GM12874 (cell line): ENCODE results near the gene CDH2.

Experiments
- TF ChIP-seq, protein P1 (sequence below): IDR thresholded peaks from 2 replicates; pipeline ENCODE4 v1.5.1; 2011; ENCODE audit warnings: low read depth, mild to moderate bottlenecking, control low read depth, low read length, moderate library complexity; ENCODE audit not compliant: insufficient read depth

Gene CDH2

DNA sequence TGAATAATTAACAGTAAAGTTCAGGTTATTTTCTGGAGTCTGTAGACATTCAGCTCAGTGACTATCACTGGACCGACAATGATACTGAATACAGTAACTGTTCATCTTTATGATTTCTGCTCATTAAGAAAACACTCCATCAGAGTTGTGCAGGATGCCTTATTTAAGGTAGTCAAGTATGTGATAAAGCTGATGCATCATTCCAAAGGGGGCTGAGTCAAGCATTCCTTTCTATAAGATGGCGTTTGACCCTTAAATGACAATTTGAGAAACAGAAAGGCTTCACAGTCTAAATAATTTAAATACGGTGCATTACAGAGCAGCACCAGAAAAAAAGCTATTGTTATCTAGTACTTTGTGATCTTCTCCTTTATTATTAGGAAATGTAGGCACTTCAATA, 131.1 kb downstream of the CDH2 start:
- TF ChIP-seq, protein P1, sequence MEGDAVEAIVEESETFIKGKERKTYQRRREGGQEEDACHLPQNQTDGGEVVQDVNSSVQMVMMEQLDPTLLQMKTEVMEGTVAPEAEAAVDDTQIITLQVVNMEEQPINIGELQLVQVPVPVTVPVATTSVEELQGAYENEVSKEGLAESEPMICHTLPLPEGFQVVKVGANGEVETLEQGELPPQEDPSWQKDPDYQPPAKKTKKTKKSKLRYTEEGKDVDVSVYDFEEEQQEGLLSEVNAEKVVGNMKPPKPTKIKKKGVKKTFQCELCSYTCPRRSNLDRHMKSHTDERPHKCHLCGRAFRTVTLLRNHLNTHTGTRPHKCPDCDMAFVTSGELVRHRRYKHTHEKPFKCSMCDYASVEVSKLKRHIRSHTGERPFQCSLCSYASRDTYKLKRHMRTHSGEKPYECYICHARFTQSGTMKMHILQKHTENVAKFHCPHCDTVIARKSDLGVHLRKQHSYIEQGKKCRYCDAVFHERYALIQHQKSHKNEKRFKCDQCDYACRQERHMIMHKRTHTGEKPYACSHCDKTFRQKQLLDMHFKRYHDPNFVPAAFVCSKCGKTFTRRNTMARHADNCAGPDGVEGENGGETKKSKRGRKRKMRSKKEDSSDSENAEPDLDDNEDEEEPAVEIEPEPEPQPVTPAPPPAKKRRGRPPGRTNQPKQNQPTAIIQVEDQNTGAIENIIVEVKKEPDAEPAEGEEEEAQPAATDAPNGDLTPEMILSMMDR, result no peak

- TF ChIP-seq, protein P1, result no peak
Measured at GRCh38 chr18:28045176-28045810, 131.6 kb downstream of the CDH2 start.

DNA sequence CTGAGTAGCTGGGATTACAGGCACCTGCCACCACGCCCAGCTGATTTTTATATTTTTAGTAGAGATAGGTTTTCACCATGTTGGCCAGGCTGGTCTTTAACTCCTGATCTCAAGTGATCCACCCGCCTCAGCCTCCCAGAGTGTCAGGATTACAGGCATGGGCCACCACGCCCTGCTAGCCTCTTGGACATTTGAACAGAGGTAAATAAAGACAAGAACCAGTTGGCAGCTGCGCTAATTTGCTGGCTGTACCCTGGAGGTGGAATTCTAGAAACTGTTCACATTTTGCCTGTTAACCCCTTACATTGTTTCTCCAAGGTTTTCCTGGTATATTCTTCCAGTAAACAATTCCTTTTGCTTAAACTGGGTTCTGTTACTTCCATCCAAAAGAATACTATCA, 132.9 kb downstream of the CDH2 start:
- TF ChIP-seq, protein P1, result no peak

DNA sequence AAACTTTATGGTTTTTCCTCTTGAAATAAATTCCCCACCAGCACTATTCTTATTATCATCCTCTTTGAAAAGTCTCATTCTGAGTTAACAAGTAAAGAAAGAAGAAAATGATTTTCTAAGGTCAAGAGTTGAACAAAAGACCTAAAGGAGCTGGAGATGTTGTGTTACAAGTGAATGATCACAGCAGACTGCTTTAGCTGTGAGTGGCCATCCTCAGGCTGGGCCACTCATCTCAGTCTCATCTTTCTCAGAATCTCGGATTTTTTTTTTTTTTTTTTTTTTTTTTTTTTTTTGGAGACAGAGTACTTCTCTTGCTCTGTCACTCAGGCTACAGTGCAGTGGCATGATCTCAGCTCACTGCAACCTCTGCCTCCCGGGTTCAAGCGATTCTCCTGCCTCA, 133.3 kb downstream of the CDH2 start:
- TF ChIP-seq, protein P1, result no peak

DNA sequence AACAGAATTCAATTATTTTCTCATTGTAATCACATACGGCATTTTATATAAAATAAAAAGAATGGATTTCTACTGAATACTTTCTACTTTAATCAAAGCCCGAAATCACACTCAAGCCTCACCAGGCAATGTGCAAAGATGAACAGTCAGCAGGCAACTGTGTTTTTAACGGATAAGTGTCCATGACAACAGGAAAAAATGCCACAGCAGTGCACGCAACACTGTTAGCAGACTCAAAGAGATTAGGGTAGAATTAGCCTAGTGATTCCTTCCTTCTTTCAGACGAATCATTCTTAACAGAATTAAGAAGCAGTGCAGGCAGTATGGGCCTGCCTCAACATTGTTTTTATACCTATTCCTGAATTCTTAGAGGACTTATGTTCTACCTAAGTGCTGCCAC, 135.6 kb downstream of the CDH2 start:
- TF ChIP-seq, protein P1, result no peak

- TF ChIP-seq, protein P1, result no peak
Measured at GRCh38 chr18:28040716-28041115, 136.2 kb downstream of the CDH2 start.

GRCh38 chr18:28040211-28040610, 136.7 kb downstream of the CDH2 start:
- TF ChIP-seq, protein P1, result no peak
